GM12878 (cell line): Measurements from ENCODE around the gene SRC.

Experiments used
- GABPA ChIP-seq: IDR thresholded peaks from 2 replicates; pipeline ENCODE4 v1.6.1; 2014; ENCODE audit warnings: antibody characterized with exemption, low read depth, mild to moderate bottlenecking, inconsistent platforms
- LARP7 ChIP-seq: fragments of 450-650 bp; IDR thresholded peaks from 2 replicates; pipeline ENCODE4 v1.6.1; 2017; ENCODE audit warnings: mild to moderate bottlenecking
- MAX ChIP-seq: IDR thresholded peaks from 2 replicates; pipeline ENCODE4 v1.6.1; 2012; ENCODE audit warnings: low read depth, low read length, improper control_type of control experiment
- PML ChIP-seq: IDR thresholded peaks from 2 replicates; pipeline ENCODE4 v1.6.1; 2012; ENCODE audit warnings: low read length, inconsistent platforms
- TF ChIP-seq, protein P1 (sequence below): fragments of 450-650 bp; formaldehyde crosslinking; IDR thresholded peaks from 2 replicates; pipeline ENCODE4 v1.5.0; 2022; ENCODE audit warnings: mild to moderate bottlenecking, missing genetic modification characterization
- TF ChIP-seq, protein P2 (sequence below): IDR thresholded peaks from 2 replicates; pipeline ENCODE4 v1.6.1; 2012; ENCODE audit warnings: low read length, inconsistent platforms

GRCh38 chr20:37421060-37421905 lies 75.3 kb downstream of the SRC start:
- TF ChIP-seq GABPA (no peak), MAX (no peak), PML (no peak), LARP7 (no peak)
- TF ChIP-seq, protein P1, sequence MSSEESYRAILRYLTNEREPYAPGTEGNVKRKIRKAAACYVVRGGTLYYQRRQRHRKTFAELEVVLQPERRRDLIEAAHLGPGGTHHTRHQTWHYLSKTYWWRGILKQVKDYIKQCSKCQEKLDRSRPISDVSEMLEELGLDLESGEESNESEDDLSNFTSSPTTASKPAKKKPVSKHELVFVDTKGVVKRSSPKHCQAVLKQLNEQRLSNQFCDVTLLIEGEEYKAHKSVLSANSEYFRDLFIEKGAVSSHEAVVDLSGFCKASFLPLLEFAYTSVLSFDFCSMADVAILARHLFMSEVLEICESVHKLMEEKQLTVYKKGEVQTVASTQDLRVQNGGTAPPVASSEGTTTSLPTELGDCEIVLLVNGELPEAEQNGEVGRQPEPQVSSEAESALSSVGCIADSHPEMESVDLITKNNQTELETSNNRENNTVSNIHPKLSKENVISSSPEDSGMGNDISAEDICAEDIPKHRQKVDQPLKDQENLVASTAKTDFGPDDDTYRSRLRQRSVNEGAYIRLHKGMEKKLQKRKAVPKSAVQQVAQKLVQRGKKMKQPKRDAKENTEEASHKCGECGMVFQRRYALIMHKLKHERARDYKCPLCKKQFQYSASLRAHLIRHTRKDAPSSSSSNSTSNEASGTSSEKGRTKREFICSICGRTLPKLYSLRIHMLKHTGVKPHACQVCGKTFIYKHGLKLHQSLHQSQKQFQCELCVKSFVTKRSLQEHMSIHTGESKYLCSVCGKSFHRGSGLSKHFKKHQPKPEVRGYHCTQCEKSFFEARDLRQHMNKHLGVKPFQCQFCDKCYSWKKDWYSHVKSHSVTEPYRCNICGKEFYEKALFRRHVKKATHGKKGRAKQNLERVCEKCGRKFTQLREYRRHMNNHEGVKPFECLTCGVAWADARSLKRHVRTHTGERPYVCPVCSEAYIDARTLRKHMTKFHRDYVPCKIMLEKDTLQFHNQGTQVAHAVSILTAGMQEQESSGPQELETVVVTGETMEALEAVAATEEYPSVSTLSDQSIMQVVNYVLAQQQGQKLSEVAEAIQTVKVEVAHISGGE, result no peak
- TF ChIP-seq, protein P2, sequence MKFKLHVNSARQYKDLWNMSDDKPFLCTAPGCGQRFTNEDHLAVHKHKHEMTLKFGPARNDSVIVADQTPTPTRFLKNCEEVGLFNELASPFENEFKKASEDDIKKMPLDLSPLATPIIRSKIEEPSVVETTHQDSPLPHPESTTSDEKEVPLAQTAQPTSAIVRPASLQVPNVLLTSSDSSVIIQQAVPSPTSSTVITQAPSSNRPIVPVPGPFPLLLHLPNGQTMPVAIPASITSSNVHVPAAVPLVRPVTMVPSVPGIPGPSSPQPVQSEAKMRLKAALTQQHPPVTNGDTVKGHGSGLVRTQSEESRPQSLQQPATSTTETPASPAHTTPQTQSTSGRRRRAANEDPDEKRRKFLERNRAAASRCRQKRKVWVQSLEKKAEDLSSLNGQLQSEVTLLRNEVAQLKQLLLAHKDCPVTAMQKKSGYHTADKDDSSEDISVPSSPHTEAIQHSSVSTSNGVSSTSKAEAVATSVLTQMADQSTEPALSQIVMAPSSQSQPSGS, result no peak
